ENCODE data around the gene SYCE1.

GRCh38 chr10:133592716-133593115 lies 27.3 kb upstream of the SYCE1 start:
- TF ChIP-seq CTCF (IDR thresholded peaks at IDR 0.05), result no peak
- TF ChIP-seq POLR2A (IDR thresholded peaks at IDR 0.05), result no peak

Measured in adrenal gland (tissue), 5 donors.